ENCODE results near the gene SH3BGR.

SH3BGR gene

DNA sequence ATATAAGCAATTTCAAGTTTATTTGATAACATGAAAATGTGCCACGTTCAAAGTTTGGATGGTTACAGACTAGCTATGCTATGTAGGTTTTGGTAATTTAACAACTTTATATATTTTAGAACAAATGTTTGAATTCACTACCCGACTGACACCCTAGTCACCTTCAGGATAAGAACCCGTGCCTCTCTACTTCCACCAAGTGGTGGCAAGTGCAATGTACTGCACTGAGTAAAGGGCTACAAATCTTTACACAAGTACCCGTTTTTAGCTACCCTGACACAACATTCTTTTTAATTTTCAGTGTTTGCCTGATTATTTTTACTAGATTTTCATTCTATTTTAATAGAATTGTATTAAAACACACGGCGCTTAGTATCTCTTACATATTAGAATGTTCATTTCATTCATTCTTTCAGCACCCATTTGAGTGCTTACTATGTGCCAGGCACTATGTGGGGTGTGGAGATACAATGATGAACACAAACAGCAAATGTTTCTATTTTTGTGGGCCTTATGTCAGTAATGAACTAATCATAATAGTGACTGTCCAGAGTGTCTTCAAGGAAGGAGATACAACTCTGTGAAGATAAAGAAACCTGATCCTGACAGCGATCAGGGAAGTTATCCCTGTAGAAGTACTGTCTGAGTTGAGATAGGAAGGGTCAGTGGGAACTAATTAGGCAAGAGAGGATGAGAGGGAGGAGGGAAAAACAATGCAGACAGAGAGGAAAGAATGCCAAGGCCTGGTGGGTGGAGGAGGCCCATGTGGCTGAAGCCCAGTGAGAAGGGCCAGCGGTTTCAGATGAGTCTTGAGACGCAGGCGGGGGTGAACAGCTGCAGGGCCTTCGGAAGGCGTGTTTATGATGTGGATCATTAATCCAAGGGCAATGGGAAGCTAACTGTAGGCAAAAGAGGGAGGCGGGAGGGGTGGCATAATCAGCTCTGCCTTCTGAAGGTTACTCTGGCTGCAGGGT is 10.0 kb upstream of the SH3BGR start:
- Histone ChIP-seq H3K27me3 (ENCODE audit: insufficient read depth, poor library complexity, severe bottlenecking) (no peaks in the 10 kb centered on the region), H3K27ac (replicated peaks) (no peak overlapping the region), H3K4me3 (replicated peaks; ENCODE audit: insufficient read depth, low read length) (no peak overlapping the region)
- DNase-seq (ENCODE audit: low read depth in 1 of 2, low spot score in 1 of 2) = peak; percentile 21 to 69
- TF ChIP-seq, protein P1, sequence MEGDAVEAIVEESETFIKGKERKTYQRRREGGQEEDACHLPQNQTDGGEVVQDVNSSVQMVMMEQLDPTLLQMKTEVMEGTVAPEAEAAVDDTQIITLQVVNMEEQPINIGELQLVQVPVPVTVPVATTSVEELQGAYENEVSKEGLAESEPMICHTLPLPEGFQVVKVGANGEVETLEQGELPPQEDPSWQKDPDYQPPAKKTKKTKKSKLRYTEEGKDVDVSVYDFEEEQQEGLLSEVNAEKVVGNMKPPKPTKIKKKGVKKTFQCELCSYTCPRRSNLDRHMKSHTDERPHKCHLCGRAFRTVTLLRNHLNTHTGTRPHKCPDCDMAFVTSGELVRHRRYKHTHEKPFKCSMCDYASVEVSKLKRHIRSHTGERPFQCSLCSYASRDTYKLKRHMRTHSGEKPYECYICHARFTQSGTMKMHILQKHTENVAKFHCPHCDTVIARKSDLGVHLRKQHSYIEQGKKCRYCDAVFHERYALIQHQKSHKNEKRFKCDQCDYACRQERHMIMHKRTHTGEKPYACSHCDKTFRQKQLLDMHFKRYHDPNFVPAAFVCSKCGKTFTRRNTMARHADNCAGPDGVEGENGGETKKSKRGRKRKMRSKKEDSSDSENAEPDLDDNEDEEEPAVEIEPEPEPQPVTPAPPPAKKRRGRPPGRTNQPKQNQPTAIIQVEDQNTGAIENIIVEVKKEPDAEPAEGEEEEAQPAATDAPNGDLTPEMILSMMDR (IDR thresholded peaks at IDR 0.05; ENCODE audit: insufficient read depth, low read length) = peak; percentile 88
- no peak for TF ChIP-seq GABPA (IDR thresholded peaks at IDR 0.05; ENCODE audit: low read depth)
- TF ChIP-seq, protein P2, sequence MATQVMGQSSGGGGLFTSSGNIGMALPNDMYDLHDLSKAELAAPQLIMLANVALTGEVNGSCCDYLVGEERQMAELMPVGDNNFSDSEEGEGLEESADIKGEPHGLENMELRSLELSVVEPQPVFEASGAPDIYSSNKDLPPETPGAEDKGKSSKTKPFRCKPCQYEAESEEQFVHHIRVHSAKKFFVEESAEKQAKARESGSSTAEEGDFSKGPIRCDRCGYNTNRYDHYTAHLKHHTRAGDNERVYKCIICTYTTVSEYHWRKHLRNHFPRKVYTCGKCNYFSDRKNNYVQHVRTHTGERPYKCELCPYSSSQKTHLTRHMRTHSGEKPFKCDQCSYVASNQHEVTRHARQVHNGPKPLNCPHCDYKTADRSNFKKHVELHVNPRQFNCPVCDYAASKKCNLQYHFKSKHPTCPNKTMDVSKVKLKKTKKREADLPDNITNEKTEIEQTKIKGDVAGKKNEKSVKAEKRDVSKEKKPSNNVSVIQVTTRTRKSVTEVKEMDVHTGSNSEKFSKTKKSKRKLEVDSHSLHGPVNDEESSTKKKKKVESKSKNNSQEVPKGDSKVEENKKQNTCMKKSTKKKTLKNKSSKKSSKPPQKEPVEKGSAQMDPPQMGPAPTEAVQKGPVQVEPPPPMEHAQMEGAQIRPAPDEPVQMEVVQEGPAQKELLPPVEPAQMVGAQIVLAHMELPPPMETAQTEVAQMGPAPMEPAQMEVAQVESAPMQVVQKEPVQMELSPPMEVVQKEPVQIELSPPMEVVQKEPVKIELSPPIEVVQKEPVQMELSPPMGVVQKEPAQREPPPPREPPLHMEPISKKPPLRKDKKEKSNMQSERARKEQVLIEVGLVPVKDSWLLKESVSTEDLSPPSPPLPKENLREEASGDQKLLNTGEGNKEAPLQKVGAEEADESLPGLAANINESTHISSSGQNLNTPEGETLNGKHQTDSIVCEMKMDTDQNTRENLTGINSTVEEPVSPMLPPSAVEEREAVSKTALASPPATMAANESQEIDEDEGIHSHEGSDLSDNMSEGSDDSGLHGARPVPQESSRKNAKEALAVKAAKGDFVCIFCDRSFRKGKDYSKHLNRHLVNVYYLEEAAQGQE (IDR thresholded peaks at IDR 0.05; ENCODE audit: insufficient replicate concordance, low read depth) = no peak

DNA sequence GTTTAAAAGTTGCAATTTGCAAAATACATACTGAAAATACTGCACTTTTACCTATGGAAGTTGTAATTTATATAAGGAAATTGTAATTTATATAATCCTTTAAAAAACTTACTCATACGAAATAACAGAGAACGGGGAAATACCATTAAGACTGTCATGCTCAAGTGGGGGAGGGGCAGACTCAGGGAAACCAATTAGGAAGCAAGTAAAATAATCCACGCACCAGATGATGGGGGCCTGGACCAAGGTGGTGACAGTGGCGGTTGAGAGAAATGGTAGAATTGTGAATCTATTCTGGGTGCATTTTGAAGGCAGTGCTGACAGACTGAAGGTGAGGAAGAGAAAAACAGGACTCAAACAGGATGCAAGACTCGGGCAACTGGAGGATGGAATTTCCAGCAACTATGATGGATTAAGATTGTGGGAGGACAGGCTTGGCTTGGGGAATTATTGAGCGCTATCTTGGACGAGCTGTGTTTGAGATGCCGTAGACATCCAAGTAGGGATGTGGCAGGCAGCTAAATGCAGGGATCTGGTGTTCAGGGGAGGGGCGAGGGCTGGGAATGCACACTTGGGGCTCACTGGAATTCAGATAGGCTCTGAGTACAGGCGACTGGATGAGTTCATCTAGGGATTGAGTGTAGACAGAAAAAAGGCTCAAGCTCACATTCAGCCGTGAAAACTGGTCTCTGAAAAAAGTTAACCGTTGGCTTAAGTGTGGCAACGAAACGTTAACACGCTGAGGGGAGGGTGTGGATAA is 7.2 kb upstream of the SH3BGR start:
- Histone ChIP-seq H3K27me3 (ENCODE audit: insufficient read depth, poor library complexity, severe bottlenecking) (no peaks in the 10 kb centered on the region), H3K27ac (replicated peaks) (peak overlapping the region; percentile 79), H3K4me3 (replicated peaks; ENCODE audit: insufficient read depth, low read length) (peak overlapping the region; percentile 95)
- TF ChIP-seq, protein P1 (IDR thresholded peaks at IDR 0.05; ENCODE audit: insufficient read depth, low read length) = no peak
- TF ChIP-seq SPI1 (IDR thresholded peaks at IDR 0.05; ENCODE audit: borderline replicate concordance, low read depth) (no peak), POLR2AphosphoS5 (IDR thresholded peaks at IDR 0.05; ENCODE audit: low read depth) (no peak), GABPA (IDR thresholded peaks at IDR 0.05; ENCODE audit: low read depth) (no peak)
- TF ChIP-seq, protein P2 (IDR thresholded peaks at IDR 0.05; ENCODE audit: insufficient replicate concordance, low read depth) = no peak
- no peak for DNase-seq (ENCODE audit: low read depth in 1 of 2, low spot score in 1 of 2)

DNA sequence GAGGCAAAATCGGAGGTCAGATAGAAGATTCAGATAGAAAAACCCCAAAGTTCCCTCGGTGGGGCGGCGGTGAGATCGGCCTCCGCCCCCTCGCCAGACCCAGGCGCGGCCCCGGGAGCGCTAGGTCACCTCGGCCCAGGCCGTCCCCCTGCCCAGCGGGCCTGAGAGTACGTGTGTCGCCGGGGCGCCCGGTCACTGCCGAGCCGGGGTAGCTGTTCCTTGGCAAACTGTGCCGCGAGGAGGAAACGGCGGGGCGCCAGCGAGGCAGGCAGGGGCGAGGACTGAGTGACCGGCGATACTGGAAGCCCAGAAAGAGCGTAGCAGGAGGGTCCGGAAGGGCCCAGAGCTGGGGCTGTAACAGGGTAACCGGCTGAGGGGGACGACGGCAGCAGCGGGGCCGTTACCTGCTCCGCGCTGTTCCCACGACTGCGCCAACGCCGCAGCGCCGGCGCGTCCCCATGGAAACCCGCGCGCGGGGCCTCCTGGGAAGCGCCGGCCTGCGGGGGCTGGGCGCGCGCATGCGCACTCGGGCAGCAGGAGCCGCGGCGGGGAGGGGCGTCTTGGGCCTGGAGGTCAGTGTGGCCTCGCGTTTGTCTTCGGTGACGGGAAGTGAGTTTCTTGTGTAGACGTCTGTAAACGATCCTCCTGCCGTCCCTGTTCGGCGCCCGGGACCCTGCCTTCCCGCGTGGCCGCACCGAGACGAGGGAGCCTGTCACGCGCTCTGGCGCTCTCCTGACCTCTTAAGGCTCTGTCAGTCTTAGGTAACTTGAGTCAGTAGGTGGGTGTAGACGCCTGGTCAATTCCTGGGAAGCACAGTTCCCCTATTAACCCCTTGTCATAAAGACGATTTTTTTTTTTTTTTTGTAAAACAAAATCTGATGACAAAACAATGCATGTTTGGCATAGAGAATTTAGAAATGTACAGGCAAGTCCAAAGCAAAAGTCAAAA is 6.2 kb upstream of the SH3BGR start, which contains the start of gene LCA5L:
Gene LCA5L, minus strand, starts transcription at position 458 of the 949 bp plus-strand sequence. CDS start 17,285 bp downstream, outside the sequence.
- DNase-seq (ENCODE audit: low read depth in 1 of 2, low spot score in 1 of 2) = peak; percentile 82 to 92
- TF ChIP-seq GABPA (IDR thresholded peaks at IDR 0.05; ENCODE audit: low read depth) (no peak), SPI1 (IDR thresholded peaks at IDR 0.05; ENCODE audit: borderline replicate concordance, low read depth) (peak; percentile 23; the same call in 1 of the 2 replicates), POLR2AphosphoS5 (IDR thresholded peaks at IDR 0.05; ENCODE audit: low read depth) (peak; percentile 84)
- TF ChIP-seq, protein P1 (IDR thresholded peaks at IDR 0.05; ENCODE audit: insufficient read depth, low read length) = no peak
- TF ChIP-seq, protein P2 (IDR thresholded peaks at IDR 0.05; ENCODE audit: insufficient replicate concordance, low read depth) = no peak
- no peaks in the 10 kb centered on the region for H3K27me3 ChIP-seq (ENCODE audit: insufficient read depth, poor library complexity, severe bottlenecking)
- peak within 1 kb of the TSS; percentile 79 for H3K27ac ChIP-seq (replicated peaks)
- H3K4me3 ChIP-seq (replicated peaks; ENCODE audit: insufficient read depth, low read length) = peak within 1 kb of the TSS; percentile 95

All from HL-60 (cell line).